NCI-H1436 treated with DMSO at 0.1 percent for 48 hours (cell line): ENCODE results near the gene ELK3.

Experiments
- DNase-seq: peaks from one replicate; lab custom pipeline; 2025; lab: John Stamatoyannopoulos, UW

The ELK3 gene

GRCh38 chr12:96193725-96194575 lies at the start of gene ELK3:
Gene ELK3 (plus strand): TSS chr12:96194375.
- no peak for DNase-seq

- DNase-seq = no peak
Measured at GRCh38 chr12:96146747-96147146, 47.4 kb upstream of the ELK3 start.

GRCh38 chr12:96150442-96150841 lies 43.7 kb upstream of the ELK3 start:
- DNase-seq = no peak

GRCh38 chr12:96152164-96152563 lies 42.0 kb upstream of the ELK3 start:
- no peak for DNase-seq

- no peak for DNase-seq
Measured at GRCh38 chr12:96153131-96153725, 40.9 kb upstream of the ELK3 start.

- no peak for DNase-seq
Measured at GRCh38 chr12:96155181-96155580, 39.0 kb upstream of the ELK3 start.

GRCh38 chr12:96155781-96156180 lies 38.4 kb upstream of the ELK3 start:
- no peak for DNase-seq

GRCh38 chr12:96156211-96156610 lies 38.0 kb upstream of the ELK3 start:
- DNase-seq = no peak

- no peak for DNase-seq
Measured at GRCh38 chr12:96157427-96157826, 36.7 kb upstream of the ELK3 start.

- DNase-seq = no peak
Measured at GRCh38 chr12:96164951-96165811, 29.0 kb upstream of the ELK3 start.

- no peak for DNase-seq
Measured at GRCh38 chr12:96166765-96167164, 27.4 kb upstream of the ELK3 start.

GRCh38 chr12:96167492-96167891 lies 26.7 kb upstream of the ELK3 start:
- no peak for DNase-seq

GRCh38 chr12:96170328-96170727 lies 23.8 kb upstream of the ELK3 start:
- no peak for DNase-seq

- DNase-seq = no peak
Measured at GRCh38 chr12:96170762-96171161, 23.4 kb upstream of the ELK3 start.

GRCh38 chr12:96171905-96172304 lies 22.3 kb upstream of the ELK3 start:
- DNase-seq = no peak

GRCh38 chr12:96172981-96173380 lies 21.2 kb upstream of the ELK3 start:
- no peak for DNase-seq

GRCh38 chr12:96176575-96176974 lies 17.6 kb upstream of the ELK3 start:
- no peak for DNase-seq

- DNase-seq = no peak
Measured at GRCh38 chr12:96177013-96177412, 17.2 kb upstream of the ELK3 start.

- no peak for DNase-seq
Measured at GRCh38 chr12:96183734-96184370, 10.3 kb upstream of the ELK3 start.

GRCh38 chr12:96185914-96186313 lies 8.3 kb upstream of the ELK3 start:
- DNase-seq = no peak

GRCh38 chr12:96186607-96187301 lies 7.4 kb upstream of the ELK3 start:
- DNase-seq = no peak

- DNase-seq = no peak
Measured at GRCh38 chr12:96187956-96188355, 6.2 kb upstream of the ELK3 start.
